ENCODE data around the gene NME5.
A peak's percentile ranks its signal among the peaks of the same experiment; 100 is the strongest.

Gene NME5

DNA sequence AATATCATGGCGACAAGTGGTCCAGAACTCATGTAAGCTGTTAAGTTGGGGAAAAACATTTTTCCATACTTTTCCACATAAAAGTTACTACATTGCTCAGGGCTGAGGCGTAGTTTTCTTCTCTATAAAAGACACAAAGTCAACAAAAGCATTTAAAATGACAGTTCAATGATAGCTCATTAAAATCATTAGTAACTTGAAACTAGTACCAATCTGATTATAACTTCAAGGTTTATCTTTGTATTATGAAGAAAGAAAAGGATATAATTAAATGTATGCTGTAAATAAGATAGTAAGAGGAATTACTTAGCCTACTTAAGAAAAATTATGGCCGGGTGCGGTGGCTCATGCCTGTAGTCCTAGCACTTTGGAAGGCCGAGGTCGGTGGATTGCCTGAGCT is 9.9 kb downstream of the NME5 start:
- DNase-seq: no peak

DNA sequence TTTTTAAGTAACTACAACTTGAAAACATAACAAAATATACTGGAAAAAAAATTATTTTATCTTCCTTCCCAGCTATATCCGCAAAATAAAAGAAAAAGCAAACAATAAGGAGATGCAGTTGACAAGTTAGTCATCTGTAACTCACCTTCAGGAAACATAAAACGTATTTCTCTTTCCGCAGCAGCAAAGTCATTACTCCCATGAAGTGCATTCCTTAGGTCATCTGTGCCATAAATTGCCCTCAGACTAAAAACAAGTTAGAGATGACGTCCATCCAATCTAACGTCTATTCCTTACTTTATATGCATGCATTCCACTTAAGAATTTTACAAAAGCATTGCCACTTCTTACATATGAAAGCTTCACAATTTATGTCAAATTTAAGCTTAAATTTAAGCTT is 10.9 kb downstream of the NME5 start:
- no peak for DNase-seq

DNA sequence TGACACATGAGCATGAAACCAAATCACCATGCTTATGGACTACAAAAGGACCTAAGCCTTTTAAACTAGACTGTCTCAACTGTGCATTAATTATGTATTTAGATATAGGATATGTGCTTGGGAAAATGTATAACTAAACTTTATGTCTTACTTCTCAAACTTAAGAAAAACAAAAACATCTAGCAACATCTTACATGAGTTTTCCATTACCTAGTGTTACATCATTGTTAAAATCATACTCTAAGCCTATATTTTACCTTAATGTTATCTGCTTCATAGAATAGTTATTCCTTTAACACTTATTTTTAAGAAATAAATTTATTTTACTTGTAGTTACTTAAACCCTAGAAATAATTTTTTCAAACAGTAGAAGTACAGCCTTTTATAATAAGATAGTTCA is 24.0 kb downstream of the NME5 start:
- DNase-seq: no peak

DNA sequence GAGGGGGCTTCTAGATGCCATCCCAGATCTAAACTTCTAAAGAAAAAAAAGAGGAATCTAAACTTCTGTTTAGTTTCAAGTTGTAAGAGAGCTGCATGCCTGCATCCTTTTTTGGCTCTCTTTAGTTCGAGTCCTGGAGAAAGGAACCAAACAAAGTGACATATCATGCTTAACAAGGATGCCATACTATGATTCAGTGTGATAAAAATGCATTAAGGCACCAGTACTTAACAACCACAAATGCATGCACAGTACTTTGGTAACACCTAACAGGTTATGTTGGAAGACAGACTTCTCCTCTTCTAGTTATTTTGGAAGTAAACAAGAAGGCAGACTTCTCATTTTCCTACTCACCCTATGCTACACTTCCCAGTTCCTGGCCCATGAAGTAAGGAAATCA is 27.3 kb downstream of the NME5 start:
- DNase-seq: no peak

DNA sequence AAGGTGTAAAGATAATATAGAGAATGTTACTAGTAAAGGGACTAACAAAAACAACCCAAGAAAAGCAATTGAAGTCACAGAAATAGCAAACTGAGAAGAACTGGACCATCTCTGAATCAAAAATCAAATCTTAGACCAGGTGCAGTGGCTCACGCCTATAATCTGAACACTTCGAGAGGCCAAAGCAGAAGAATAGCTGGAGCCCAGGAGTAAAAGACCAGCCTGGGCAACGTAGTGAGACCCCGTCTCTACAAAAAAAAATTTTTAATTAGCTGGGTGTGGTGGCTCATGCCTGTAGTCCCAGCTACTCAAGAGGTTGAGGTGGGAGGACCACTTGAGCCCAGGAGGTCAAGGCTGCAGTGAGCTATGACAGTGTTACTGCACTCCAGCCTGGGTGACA is 28.0 kb downstream of the NME5 start:
- DNase-seq: no peak

DNA sequence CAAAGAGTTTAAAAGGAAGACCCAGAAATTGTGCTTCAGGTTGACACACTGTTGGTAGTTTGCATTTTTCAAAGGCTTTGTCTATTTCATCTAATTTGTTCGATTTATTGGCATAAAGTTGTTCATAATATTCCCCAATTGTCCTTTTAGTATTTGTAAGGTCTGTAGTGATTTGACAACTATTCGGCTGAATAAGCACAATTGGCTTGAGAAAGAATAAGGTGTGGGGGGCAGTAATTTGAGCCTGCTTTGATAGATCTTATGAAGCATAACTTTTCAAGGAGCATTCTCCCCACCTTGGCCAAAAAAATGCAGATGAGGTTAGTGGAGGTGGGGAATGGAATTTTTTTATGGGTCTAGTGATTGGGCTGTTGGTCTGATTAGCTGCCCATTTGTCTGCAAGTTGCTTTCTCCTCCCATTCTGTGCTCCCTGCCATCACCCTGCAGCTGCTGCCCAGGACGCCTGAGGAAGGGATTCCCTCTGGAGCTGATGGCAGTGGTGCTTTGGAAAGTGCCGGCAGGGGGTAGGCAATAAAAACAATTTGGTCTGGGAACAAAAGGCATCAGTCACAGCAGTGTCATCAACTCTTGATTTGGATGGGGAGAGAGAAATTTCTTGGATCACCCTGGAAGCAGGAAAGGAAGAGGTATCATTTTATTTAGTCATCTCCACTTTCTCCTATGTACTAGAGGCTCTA is 28.8 kb downstream of the NME5 start:
- DNase-seq: no peak

DNA sequence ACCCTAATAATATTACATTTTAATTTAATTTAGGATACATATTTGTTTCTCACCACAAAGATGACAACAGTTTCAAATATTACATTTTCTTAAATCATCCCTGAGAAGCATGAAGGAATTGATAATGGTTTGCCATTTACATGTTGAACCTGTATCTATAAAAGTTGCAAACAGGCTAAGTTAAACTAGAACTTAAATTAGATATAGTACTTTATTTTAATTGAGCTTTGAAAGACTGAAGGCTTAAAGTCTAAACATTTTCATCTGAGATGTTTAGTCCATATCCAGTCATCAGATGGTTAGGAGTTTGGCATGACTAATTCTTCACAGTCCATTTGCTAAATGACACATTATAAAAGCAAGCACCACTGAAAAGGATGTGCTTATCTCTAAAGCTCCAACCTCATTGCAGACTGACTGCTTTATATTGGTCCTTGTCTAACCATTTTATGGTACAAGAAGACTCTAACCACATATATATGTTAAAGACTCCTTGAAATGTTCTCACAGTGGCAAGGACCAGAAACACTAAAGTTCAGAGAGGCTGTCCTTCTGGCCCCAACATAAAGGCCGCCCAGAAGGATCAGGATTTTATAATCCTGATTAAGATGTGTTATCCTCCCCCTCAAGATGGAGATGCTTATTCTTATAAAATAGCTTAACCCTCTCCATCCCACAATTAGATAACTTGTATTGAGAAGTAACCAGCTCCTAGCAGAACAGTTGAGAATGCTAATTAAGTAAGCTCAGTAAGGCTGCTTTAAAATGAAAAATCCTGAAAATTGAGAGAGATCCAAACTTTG is 29.6 kb downstream of the NME5 start:
- no peak for DNase-seq

DNA sequence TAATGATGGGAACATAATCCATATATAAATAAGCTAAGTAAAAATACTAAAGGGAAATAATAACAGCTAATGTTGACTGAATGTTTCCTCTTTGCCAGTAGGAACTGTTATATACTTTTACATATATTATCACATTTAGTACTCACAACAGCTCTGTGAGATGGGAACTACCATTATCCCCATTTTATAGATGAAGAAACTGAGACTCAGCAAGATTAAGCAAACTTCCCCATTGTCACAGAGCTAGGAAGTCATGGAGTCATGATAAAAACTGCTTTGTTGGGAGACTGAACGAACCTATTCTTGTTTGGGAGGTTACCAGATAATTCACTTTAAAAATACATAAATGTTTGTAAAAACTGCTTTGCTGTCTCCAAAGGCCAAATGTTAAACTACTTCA is 32.0 kb downstream of the NME5 start:
- no peak for DNase-seq

DNA sequence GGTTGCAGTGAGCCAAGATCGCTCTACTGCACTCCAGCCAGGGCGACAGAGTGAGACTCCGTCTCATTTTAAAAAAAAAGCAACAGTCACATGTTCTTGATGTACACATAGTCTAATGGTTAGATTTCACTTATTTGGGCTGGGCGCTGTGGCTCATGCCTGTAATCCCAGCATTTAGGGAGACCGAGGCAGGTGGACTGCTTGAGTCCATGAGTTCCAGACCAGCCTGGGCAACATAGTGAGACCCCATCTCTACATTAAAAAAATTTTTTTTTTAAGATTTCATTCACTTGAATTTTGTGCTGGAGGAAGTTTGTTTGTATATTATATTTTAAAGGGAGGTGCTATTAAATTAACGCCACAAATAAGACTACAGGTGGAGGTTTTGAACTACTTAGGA is 33.5 kb downstream of the NME5 start:
- no peak for DNase-seq

DNA sequence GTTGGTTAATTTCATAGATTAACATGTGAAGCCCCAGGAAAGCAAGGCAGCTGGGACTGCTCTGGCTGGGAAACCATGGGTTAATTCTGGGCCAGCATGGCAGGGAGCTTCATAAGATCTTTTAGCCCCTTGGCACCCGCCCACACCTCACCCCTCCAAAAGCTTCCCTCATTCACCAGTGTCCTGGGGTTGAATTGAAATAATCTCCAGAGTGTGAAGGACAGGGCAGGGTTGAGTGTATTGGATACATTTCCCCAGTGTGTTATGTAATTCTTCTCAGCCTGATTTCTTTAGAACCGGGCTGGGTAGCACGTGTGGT is 36.0 kb downstream of the NME5 start:
- no peak for DNase-seq

DNA sequence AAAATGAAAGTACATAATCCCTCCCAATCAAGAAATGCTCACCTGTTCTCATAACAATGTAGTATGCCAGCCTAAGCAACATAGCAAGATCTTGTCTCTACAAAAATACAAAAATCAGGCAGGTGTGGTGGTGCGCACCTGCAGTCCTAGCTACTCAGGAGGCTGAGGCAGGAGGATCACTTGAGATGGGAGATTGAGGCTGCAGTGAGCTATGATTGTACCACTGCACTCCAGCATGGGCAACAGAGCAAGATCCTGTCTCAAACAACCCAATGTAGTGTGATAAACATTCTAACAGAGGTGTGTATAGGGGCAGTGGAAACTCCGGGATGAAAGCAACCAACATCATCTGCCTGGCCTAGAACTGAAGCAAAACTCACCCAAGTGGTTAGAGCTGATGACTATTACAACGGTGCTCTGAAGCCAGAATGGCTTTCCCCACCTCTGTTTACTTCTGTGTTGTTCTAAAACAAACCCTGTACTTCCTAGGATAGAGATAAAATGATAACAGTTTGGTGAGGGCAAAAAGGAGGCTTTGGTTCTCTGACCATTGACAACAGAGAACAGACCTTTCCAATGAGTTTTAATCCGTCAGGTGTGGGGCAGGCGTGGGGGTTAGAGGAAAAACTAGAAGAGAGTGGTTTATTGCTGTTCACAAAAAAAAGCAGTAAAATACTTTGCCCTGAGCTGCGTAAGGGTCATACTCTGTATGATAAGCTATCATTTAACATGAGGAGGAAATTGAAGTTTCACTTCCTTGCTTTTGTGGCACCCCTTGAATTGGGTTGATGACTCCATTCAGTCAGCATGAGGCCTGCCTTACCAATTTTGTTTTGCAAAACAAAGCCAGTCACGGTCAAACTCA is 36.5 kb downstream of the NME5 start:
- DNase-seq: no peak

DNA sequence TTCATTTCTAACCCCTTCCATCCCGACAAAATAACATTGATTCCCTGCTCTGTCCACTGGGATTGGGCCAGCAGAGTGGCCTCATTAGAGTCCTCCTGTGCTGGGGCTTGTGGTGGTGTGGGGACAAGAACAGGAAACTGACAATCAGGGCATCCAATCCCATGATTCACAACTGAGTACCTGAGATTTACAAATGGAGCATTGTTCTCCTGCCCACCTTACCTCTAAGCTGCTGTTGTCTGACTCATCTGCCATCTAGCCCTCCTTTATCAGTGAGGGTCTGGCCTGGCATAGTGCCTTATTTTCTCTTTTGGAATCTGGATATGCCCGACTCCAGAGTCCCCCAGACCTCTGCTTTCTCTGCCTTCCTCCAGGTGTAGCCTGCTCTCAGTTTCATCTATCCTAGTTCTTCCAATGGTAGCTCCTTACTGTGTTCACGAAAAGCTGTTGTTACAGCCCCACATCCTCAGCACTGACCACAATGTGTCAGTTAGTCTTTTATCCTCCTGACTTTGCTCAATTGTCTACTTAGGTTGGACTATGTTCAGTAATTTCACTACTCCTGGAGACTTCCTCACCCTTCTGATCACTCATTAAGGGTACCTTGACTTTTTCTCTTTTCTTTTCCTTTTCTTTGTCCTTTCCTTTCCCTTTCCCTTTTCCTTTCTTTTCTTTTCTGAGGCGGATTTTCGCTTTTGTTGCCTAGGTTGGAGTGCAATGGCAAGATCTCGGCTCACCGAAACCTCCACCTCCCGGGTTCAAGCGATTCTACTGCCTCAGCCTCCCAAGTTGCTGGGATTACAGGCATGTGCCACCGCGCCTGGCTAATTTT is 42.0 kb downstream of the NME5 start:
- no peak for DNase-seq

DNA sequence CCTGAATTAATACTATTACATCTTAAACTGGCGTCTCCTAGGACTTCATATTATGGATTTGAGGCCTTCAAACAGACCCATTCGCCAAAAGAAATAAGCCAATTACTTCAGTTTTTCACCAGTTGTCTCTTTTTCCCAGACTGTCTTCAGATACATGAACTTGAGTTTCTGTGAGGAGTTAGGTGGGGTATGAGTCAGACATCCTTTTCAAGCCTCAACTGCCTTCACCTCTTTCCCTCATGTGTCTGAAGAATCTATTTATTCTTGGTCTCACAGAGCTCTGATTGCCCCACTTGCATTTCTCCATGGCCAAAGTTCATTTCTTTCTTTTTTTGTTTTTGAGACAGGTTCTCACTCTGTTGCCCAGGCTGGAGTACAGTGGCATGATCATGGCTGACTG is 42.9 kb downstream of the NME5 start:
- no peak for DNase-seq

DNA sequence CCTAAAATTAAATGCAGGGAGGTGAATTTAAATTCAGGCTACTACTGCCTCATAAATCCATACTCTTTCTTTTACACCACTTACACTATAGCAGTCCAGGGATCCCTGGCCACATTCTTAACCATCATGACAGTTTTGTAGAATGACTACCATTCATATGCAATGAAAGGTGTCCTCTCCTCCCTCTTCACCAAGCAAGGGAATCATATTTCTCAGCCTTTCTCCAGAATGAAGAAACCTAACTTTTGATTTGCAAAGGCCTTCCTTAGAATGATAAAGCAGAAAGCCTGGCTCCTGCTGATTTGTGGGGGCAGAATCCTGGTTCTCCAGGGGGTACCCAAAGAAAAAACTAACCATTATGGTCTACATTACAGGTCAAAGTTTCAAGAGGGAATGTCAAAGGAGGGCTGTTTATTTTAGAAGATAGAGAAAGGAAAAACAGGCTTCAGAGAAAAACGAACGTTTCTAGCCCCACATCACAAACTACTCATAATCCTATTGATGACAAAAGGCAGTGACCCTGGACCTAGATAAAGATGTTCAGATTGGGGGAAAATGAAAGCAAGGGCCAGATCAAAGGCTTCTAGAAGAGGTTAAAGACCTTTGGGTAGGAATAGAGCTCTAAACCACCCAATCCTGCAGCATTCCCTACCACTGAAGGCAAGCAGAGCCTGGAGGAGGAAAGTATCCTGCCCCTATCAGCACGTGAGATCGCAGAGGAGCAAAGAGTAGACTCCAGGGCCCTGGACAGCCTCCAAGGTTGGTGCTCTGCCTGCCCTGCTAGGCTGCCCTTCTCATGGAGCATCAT is 43.9 kb downstream of the NME5 start:
- DNase-seq: no peak

DNA sequence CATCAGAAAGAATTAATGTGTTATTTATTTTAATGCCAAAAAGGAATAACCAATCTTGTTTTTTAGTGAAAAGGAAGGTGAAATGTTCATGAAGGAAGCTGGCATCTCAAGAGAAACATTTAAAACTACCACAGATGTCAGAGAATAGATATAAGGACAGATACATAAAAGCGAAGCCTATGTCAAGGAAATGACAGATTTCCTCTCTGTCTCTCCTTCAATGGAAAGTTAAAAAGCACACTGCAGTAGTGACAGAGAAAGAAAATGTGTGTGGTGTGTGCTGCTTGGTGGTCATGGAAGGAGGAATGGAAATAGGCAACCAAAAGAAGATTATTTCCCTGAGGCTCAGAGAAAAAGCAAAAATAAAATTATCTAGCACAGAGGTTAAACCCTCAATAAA is 46.2 kb downstream of the NME5 start:
- no peak for DNase-seq

DNA sequence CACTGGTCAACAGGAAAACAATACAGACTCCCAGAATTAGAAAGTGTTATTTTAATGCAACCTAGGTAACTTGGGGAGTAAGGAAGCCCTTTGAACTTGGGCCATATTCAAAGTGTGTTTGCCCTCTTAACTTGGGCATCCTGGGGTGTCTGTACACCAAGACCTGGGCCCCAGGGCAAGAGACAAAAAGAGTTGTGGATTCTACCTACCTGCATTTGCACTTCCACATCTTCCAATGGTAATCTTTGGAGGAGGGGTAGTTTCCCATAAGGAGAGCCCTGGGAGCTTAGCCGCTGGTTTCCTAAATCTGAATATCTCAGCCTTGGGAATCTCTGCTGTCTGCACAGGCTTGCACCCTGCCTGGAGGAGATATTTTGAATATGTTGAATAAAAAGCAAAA is 46.9 kb downstream of the NME5 start:
- DNase-seq: no peak

DNA sequence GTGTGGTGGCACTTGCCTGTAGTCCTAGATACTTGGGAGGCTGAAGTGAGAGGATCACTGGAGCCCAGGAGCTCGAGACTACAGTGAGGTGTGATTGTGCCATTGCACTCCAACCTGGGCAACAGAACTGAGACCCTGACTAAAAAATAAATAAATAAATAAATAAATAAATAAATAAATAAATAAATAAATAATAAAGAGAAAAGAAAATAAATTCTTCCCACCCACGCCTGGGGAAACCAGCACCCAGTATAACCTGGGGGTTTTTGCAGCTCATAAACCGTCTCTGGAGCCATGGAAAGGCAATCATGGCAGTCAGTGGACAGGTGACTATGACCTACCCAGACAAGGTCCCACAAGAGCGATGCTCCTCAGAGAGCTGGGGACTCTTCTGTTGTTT is 47.5 kb downstream of the NME5 start:
- no peak for DNase-seq

DNA sequence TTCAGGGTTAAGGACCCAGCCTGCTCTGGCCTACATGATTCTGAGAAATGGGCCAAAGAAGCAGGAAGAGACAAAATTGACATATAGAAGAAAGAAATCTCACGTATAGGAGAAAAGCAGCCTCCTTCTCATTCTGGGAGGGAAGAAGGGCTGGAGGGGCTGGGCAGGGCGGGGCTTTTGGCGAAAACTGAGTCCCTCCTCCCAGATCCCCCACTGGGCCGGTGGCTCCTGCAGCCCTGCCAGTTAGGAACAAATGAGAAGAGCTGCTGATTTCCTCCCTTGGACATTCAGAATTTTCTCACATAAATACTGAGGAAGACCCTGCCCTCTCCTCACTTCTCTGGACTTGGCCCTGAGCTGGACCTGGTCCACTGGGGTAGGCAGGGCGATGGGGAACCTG is 55.5 kb downstream of the NME5 start, which contains the start of gene WNT8A:
Gene WNT8A (plus strand): TSS at position 332 of the 400 bp plus-strand sequence. CDS start 95 bp downstream, outside the sequence.
- DNase-seq: no peak

DNA sequence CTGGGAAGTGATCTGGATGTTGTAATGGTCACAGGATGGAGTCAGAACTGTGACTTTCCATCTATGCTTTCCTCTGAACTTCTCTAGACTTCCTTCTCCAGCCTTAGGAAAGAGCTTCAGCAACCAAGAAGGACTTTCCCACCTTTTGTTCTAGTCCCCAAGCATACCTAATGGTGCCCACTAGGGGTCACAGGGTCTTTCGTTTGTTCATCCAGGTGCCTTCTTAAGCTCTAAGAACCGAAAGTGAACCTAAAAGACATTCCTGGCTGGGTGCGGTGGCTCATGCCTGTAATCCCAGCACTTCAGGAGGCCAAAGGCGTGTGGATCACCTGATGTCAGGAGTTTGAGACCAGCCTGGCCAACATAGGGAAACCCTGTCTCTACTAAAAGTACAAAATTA is 57.2 kb downstream of the NME5 start:
- DNase-seq: no peak

DNA sequence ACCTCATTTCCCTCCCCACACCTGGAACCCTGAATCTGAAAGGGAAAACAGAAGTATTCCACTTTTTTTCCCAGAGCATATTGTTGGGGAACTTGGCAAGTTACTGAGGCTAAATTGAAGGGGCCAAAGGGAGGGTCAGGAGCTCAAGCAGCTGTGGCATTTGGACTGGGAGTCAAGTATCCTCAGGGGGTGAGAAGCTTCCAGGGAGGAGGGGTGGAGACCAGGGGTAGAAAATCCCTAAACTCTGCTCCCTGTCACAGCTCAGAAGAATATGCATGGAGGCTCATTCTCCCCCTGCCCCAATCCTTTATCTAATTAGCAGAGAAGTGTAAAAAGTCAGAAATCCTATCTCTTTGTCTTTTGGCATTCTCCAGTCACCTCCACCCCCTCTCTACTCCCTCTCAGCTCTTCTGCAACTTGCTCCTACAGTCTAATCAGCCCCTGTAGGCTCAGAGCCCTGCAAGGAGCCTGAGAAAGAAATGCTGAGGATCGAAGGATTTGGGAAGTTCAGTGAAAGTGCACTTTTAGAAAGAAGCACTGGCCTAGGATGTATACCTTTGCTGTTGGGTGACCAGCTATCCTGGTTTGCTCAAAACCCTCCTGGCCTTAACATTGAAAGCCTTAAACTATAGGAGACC is 61.1 kb downstream of the NME5 start:
- no peak for DNase-seq

DNA sequence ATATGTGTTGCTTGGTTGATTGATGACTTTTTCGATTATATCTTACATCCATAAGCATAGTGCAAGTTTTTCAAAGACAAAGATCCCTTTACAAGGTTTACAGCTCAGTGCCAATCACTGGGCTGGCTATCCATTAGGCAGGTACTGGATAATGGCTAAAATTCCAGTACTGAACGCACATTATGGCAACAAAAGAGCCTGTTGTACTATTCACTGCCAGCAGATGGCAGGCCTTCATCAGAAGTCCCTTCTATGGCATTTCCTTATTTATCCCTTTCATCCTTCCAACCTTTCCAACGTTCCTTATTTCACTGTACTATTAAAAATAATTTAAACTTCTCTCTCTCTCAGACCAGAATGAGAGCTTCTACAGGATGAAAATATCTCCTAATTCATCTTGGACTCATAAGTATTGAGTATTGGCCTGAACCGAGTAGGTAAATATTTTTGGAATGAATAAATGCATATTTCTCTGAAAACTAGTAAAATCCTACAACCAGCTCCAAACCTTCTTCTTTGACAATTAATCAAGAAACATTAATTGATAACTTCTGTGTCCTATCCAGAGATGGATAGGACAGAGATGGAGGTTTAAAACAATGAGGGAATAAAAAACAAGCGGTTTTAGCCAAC is 62.0 kb downstream of the NME5 start:
- peak; percentile 27 to 34 for DNase-seq

All from SHP77 (cell line).